Testis (tissue), 2 donors: Measurements from ENCODE around the gene ZBED1.

Experiments
- POLR2A ChIP-seq: fragments of 450-650 bp; IDR thresholded peaks from one replicate; pipeline ENCODE4 v1.6.1; 2017; ENCODE audit warnings: antibody characterized with exemption, mild to moderate bottlenecking, moderate library complexity
- TF ChIP-seq, protein P1 (sequence below), 3 experiments: fragments of 450-650 bp in 2 of 3; fragments of 200-600 bp in 1 of 3; sonication (generic) in 1 of 3; IDR thresholded peaks; one replicate each; pipeline ENCODE4 v1.5.1; 2016 to 2019; ENCODE audit warnings: antibody characterized with exemption in 3 of 3, mild to moderate bottlenecking in 2 of 3, moderate library complexity in 1 of 3

GRCh38 chrX:2516623-2517022 is 15.8 kb upstream of the ZBED1 start:
- TF ChIP-seq, protein P1, sequence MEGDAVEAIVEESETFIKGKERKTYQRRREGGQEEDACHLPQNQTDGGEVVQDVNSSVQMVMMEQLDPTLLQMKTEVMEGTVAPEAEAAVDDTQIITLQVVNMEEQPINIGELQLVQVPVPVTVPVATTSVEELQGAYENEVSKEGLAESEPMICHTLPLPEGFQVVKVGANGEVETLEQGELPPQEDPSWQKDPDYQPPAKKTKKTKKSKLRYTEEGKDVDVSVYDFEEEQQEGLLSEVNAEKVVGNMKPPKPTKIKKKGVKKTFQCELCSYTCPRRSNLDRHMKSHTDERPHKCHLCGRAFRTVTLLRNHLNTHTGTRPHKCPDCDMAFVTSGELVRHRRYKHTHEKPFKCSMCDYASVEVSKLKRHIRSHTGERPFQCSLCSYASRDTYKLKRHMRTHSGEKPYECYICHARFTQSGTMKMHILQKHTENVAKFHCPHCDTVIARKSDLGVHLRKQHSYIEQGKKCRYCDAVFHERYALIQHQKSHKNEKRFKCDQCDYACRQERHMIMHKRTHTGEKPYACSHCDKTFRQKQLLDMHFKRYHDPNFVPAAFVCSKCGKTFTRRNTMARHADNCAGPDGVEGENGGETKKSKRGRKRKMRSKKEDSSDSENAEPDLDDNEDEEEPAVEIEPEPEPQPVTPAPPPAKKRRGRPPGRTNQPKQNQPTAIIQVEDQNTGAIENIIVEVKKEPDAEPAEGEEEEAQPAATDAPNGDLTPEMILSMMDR (IDR thresholded peaks at IDR 0.05), result no peak
- no peak for TF ChIP-seq POLR2A
